K562 (cell line): ENCODE data around the gene TMC8. TPM values are rescaled to one million over a fixed set of nuclear protein-coding genes. Genes with fewer than 3 reads are reported as not detected.

ENCODE experiments used
- CBX2 ChIP-seq: fragments of 200-600 bp; sonication (generic); IDR thresholded peaks from one replicate; pipeline ENCODE4 v1.6.1; 2012; ENCODE audit warnings: mild to moderate bottlenecking, low read length, inconsistent platforms; ENCODE audit not compliant: insufficient read depth, poor library complexity, severe bottlenecking
- CTBP1 ChIP-seq: fragments of 450-650 bp; IDR thresholded peaks from 2 replicates; pipeline ENCODE4 v1.6.1; 2016; ENCODE audit warnings: borderline replicate concordance
- GTF2A2 ChIP-seq: IDR thresholded peaks from 2 replicates; pipeline ENCODE4 v1.6.1; 2016; ENCODE audit warnings: mild to moderate bottlenecking, missing genetic modification characterization, missing compliant biosample characterization
- HDGF ChIP-seq: fragments of 450-650 bp; IDR thresholded peaks from 2 replicates; pipeline ENCODE4 v1.6.1; 2016
- HIVEP1 ChIP-seq: fragments of 250-450 bp; sonication (Bioruptor Pico); IDR thresholded peaks from 2 replicates; pipeline ENCODE4 v1.4.0; 2020; ENCODE audit warnings: mild to moderate bottlenecking
- MYC ChIP-seq, 2 experiments: fragments of 250-450 bp in 1 of 2; sonication (Bioruptor Pico) in 1 of 2; IDR thresholded peaks; 2 replicates each; pipeline versions ENCODE4 v1.5.1 to v1.6.1; 2012 to 2021; ENCODE audit warnings: low read depth in 2 of 2, borderline replicate concordance in 1 of 2, improper control_type of control experiment in 1 of 2, low read length in 1 of 2, mild to moderate bottlenecking in 1 of 2, moderate library complexity in 1 of 2
- NFIC ChIP-seq: fragments of 450-650 bp; IDR thresholded peaks from 2 replicates; pipeline ENCODE4 v1.6.1; 2017; ENCODE audit warnings: mild to moderate bottlenecking, inconsistent platforms
- NONO ChIP-seq, 2 experiments: fragments of 200-400 bp in 1 of 2; fragments of 450-650 bp in 1 of 2; formaldehyde crosslinking in 1 of 2; IDR thresholded peaks; 2 replicates each; pipeline ENCODE4 v1.6.1; 2017; ENCODE audit warnings: low read depth in 2 of 2, mild to moderate bottlenecking in 2 of 2, moderate library complexity in 2 of 2, low read length in 1 of 2
- POLR2A ChIP-seq: fragments of 450-650 bp; conservative IDR thresholded peaks from 2 replicates; pipeline ENCODE4 v1.6.1; 2016
- RBFOX2 ChIP-seq: fragments of 200-400 bp; formaldehyde crosslinking; IDR thresholded peaks from 2 replicates; pipeline ENCODE4 v1.6.1; 2017; ENCODE audit warnings: low read depth, mild to moderate bottlenecking, low read length, moderate library complexity
- SMAD3 ChIP-seq: fragments of 450-650 bp; formaldehyde crosslinking; conservative IDR thresholded peaks from 2 replicates; pipeline ENCODE4 v1.4.0; 2020; ENCODE audit warnings: mild to moderate bottlenecking
- SMC3 ChIP-seq: conservative IDR thresholded peaks from 2 replicates; pipeline ENCODE4 v1.6.1; 2011; ENCODE audit warnings: low read depth, low read length, improper control_type of control experiment; ENCODE audit not compliant: insufficient read depth
- ZKSCAN1 ChIP-seq: fragments of 150-350 bp; IDR thresholded peaks from 2 replicates; pipeline ENCODE4 v1.6.1; 2016; ENCODE audit warnings: low read depth, low read length
- polyA plus RNA-seq, 8 experiments: library from polyadenylated mRNA; depleted of rRNA in 4 of 8; stranded (reverse) in 5 of 8; unstranded in 3 of 8; fragments of >200 nt; fragmentation: Nextera tagmentation in 2 of 8; fragmentation: Illumina TruSeq in 1 of 8; extraction: Ambion mirVana in 2 of 8; extraction: Trizol in 1 of 8; gene quantifications; 2 replicates each; pipeline versions ENCODE4 v1.2.1 to v1.2.3, GENCODE V29; 2011 to 2014; ENCODE audit warnings: inconsistent platforms in 1 of 8, missing spikeins in 1 of 8
- total RNA-seq, 7 experiments: library from RNA; depleted of rRNA in 6 of 7; stranded (reverse); fragments of >200 nt in 6 of 7; fragmentation: Illumina TruSeq in 2 of 7; extraction: Trizol in 2 of 7; gene quantifications; 2 replicates each; pipeline versions ENCODE4 v1.2.1 to v1.2.3, GENCODE V29; 2011 to 2021; ENCODE audit warnings: low replicate concordance in 1 of 7
- TF ChIP-seq, protein P1 (sequence below), 3 experiments: IDR thresholded peaks in 2 of 3; conservative IDR thresholded peaks in 1 of 3; 2 replicates each; pipeline ENCODE4 v1.5.1; 2011 to 2012; ENCODE audit warnings: low read length in 3 of 3, mild to moderate bottlenecking in 3 of 3, control low read depth in 2 of 3, improper control_type of control experiment in 1 of 3, inconsistent platforms in 1 of 3, low read depth in 1 of 3, mixed read lengths in 1 of 3, moderate library complexity in 1 of 3; ENCODE audit not compliant: insufficient read depth in 2 of 3
- TF ChIP-seq, protein P2 (sequence below), 2 experiments: IDR thresholded peaks; 2 replicates each; pipeline ENCODE4 v1.6.1; 2011; ENCODE audit warnings: borderline replicate concordance in 1 of 2, control low read depth in 1 of 2, low read depth in 1 of 2, low read length in 1 of 2, mild to moderate bottlenecking in 1 of 2, mixed read lengths in 1 of 2, moderate library complexity in 1 of 2; ENCODE audit not compliant: insufficient read depth in 1 of 2, insufficient read length in 1 of 2, poor library complexity in 1 of 2, severe bottlenecking in 1 of 2; ENCODE audit errors: extremely low read depth in 1 of 2
- TF ChIP-seq, protein P3 (sequence below): IDR thresholded peaks from 2 replicates; pipeline ENCODE4 v1.6.1; 2011; ENCODE audit warnings: borderline replicate concordance, low read depth, mild to moderate bottlenecking, moderate library complexity, low read length; ENCODE audit not compliant: insufficient read depth, poor library complexity, severe bottlenecking
- TF ChIP-seq, protein P4 (sequence below): sonication (generic); formaldehyde crosslinking; IDR thresholded peaks from 2 replicates; pipeline ENCODE4 v1.8.0; 2022; ENCODE audit warnings: missing genetic modification reagents, mild to moderate bottlenecking, moderate library complexity, borderline replicate concordance
- TF ChIP-seq, protein P5 (sequence below), 2 experiments: fragments of 450-650 bp; conservative IDR thresholded peaks; 2 replicates each; pipeline ENCODE4 v1.6.1; 2017; ENCODE audit warnings: mild to moderate bottlenecking in 2 of 2, moderate library complexity in 2 of 2

The TMC8 gene
- total and polyA plus RNA-seq, 9 of the 15 experiments (the other 6 are each of a cell fraction or from before 2014, with no cell fraction given) = 0.13 to 10.9 (median 2.8) TPM

DNA sequence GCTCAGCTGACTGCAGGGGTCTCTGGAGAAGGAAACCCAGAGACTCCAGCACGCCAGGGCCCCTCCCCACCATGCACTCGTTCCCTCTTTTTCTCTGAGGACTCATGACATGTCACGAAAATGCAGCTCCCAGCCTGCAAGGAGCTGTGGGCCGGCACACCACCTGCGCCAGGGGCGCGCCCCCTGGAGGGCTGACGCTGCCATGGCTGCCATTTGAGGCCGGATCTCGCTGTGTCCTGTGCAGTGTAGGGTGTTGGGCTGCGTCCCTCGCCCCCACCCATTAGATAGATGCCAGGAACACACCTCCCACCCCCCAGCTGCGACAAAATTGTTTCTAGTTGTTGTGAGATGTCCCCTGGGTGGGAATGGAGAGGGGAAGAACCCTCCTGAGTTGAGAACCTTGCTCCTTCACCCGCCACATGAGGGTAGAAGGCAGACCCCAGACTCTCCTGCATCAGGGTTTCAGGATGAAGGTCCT is 46.0 kb downstream of the TMC8 start (continued):
- no peak for TF ChIP-seq HDGF
- no peak for TF ChIP-seq GTF2A2 (tag)
- 0 out of 2 replicates have a peak, but pooled peaks have one; percentile 11 for TF ChIP-seq ZKSCAN1
- TF ChIP-seq, protein P1, sequence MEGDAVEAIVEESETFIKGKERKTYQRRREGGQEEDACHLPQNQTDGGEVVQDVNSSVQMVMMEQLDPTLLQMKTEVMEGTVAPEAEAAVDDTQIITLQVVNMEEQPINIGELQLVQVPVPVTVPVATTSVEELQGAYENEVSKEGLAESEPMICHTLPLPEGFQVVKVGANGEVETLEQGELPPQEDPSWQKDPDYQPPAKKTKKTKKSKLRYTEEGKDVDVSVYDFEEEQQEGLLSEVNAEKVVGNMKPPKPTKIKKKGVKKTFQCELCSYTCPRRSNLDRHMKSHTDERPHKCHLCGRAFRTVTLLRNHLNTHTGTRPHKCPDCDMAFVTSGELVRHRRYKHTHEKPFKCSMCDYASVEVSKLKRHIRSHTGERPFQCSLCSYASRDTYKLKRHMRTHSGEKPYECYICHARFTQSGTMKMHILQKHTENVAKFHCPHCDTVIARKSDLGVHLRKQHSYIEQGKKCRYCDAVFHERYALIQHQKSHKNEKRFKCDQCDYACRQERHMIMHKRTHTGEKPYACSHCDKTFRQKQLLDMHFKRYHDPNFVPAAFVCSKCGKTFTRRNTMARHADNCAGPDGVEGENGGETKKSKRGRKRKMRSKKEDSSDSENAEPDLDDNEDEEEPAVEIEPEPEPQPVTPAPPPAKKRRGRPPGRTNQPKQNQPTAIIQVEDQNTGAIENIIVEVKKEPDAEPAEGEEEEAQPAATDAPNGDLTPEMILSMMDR (IDR thresholded peaks at IDR 0.05 in 2 of 3, conservative IDR thresholded peaks at IDR 0.05 in 1 of 3; ENCODE audit: insufficient read depth in 2 of 3, low read depth in 1 of 3, low read length in 3 of 3) = peak; percentile 92 to 97 (median 94)
- TF ChIP-seq NONO (IDR thresholded peaks at IDR 0.05; ENCODE audit: low read depth in 2 of 2, low read length in 1 of 2) = 0 out of 4 replicates have a peak, but pooled peaks of 1 of the 2 experiments have one; percentile 27
- peak; percentile 91 for TF ChIP-seq SMC3
- peak; percentile 22; the same call in 1 of the 2 replicates for TF ChIP-seq CTBP1
- peak; percentile 53 for TF ChIP-seq POLR2A
- peak; percentile 63; the same call in 1 of the 2 replicates for TF ChIP-seq RBFOX2
- TF ChIP-seq NFIC = no peak
- TF ChIP-seq, protein P2, sequence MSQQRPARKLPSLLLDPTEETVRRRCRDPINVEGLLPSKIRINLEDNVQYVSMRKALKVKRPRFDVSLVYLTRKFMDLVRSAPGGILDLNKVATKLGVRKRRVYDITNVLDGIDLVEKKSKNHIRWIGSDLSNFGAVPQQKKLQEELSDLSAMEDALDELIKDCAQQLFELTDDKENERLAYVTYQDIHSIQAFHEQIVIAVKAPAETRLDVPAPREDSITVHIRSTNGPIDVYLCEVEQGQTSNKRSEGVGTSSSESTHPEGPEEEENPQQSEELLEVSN (IDR thresholded peaks at IDR 0.05; ENCODE audit: borderline replicate concordance in 1 of 2, extremely low read depth in 1 of 2, insufficient read depth in 1 of 2, insufficient read length in 1 of 2, low read depth in 1 of 2, low read length in 1 of 2, poor library complexity in 1 of 2, severe bottlenecking in 1 of 2) = peak in 1 of 2 experiments; percentile 63
- TF ChIP-seq SMAD3 (CRISPR knock-in tag) = no peak
- TF ChIP-seq, protein P3, sequence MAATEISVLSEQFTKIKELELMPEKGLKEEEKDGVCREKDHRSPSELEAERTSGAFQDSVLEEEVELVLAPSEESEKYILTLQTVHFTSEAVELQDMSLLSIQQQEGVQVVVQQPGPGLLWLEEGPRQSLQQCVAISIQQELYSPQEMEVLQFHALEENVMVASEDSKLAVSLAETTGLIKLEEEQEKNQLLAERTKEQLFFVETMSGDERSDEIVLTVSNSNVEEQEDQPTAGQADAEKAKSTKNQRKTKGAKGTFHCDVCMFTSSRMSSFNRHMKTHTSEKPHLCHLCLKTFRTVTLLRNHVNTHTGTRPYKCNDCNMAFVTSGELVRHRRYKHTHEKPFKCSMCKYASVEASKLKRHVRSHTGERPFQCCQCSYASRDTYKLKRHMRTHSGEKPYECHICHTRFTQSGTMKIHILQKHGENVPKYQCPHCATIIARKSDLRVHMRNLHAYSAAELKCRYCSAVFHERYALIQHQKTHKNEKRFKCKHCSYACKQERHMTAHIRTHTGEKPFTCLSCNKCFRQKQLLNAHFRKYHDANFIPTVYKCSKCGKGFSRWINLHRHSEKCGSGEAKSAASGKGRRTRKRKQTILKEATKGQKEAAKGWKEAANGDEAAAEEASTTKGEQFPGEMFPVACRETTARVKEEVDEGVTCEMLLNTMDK = peak; percentile 89
- no peak for TF ChIP-seq CBX2
- TF ChIP-seq, protein P4, sequence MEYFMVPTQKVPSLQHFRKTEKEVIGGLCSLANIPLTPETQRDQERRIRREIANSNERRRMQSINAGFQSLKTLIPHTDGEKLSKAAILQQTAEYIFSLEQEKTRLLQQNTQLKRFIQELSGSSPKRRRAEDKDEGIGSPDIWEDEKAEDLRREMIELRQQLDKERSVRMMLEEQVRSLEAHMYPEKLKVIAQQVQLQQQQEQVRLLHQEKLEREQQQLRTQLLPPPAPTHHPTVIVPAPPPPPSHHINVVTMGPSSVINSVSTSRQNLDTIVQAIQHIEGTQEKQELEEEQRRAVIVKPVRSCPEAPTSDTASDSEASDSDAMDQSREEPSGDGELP (CRISPR knock-in tag) = peak; percentile 71; the same call in 1 of the 2 replicates
- TF ChIP-seq, protein P5, sequence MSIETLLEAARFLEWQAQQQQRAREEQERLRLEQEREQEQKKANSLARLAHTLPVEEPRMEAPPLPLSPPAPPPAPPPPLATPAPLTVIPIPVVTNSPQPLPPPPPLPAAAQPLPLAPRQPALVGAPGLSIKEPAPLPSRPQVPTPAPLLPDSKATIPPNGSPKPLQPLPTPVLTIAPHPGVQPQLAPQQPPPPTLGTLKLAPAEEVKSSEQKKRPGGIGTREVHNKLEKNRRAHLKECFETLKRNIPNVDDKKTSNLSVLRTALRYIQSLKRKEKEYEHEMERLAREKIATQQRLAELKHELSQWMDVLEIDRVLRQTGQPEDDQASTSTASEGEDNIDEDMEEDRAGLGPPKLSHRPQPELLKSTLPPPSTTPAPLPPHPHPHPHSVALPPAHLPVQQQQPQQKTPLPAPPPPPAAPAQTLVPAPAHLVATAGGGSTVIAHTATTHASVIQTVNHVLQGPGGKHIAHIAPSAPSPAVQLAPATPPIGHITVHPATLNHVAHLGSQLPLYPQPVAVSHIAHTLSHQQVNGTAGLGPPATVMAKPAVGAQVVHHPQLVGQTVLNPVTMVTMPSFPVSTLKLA (conservative IDR thresholded peaks at IDR 0.05) = peak in 1 of 2 experiments; percentile 39; a peak in 1 of 4 replicates
- no peak for TF ChIP-seq HIVEP1
- TF ChIP-seq MYC (IDR thresholded peaks at IDR 0.05; ENCODE audit: low read depth, low read length) = peak; percentile 66; the same call in 1 of the 2 replicates
- TF ChIP-seq MYC (CRISPR knock-in tag; IDR thresholded peaks at IDR 0.05; ENCODE audit: borderline replicate concordance, low read depth) = no peak
